Heart left ventricle (tissue), 13 donors: Measurements from ENCODE around the gene KCNH1.

Experiments
- CTCF ChIP-seq, 12 donors: fragments of 200-600 bp; sonication (generic) in 4 of 12; IDR thresholded peaks; one replicate each; pipeline versions ENCODE4 v1.5.0 to v1.8.0; 2018 to 2022; ENCODE audit warnings: antibody characterized with exemption in 12 of 12, mild to moderate bottlenecking in 5 of 12
- POLR2A ChIP-seq, 2 donors: fragments of 450-650 bp; IDR thresholded peaks; one replicate each; pipeline ENCODE4 v1.6.1; 2017; ENCODE audit warnings: antibody characterized with exemption in 2 of 2, mild to moderate bottlenecking in 2 of 2, moderate library complexity in 2 of 2
- donor health status: ischemic (EF 13 %, LVEDD 7.1; RV severe dilation, severe dysfunction).
- donor health status: DM: no; HTN: yes; CAD: no.
- donor health status: DM: no; HTN: no; CAD: no.
- donor health status: ischemic (EF 25% LVEDD 6.9; RV normal size, moderate dysfunction).
- donor health status: ischemic (EF 25% LVEDD 5.7; RV mildly dilated, moderate dysfunction).
- donor health status: ischemic (EF 35%, LVEDD 5.7; RV mildly dilated, moderate dysfunction).
- donor health status: nonischemic (EF 11% LVEDD 7.7; RV severe dilation, severe dysfunction).
- donor health status: DM: yes; HTN: yes; CAD: no.
- donor health status: PGD.
- donor health status: ischemic (EF 29% LVEDD 5.4; RV normal size, mild dysfunction).
- donor health status: nonischemic (EF 23%, LVEDD 6.1; RV moderate dilation, normal function).

GRCh38 chr1:210830034-210831028, 303.6 kb downstream of the KCNH1 start:
- TF ChIP-seq POLR2A (IDR thresholded peaks at IDR 0.05) (no peak), CTCF (IDR thresholded peaks at IDR 0.05) (no peak)
